ENCODE data around the gene DIS3L2. TPM values are rescaled to one million over a fixed set of nuclear protein-coding genes. Genes with fewer than 3 reads are reported as not detected.

The DIS3L2 gene
- total and polyA plus RNA-seq, 10 donors, result 9.1 to 59.8 (median 35.4) TPM

- Histone ChIP-seq H3K27ac (no peak overlapping the region), H3K27me3 (replicated peaks in 1 of 7) (peaks cover 0 to 44% (median 3%) of the 10 kb centered on the region in 7 donors), H3K9me3 (no peaks in the 10 kb centered on the region), H3K4me1 (no peaks in the 10 kb centered on the region), H3K36me3 (no peaks in the 10 kb centered on the region), H3K4me3 (no peak overlapping the region)
- peak; percentile 72 for DNase-seq
- 92 to 96% (median 93%) methylated on average over 15 to 21 of the region's 21 CpGs for WGBS, 5 donors
- intact Hi-C loops (cut with DNase I; ENCODE audit: low total_unique reads), result no loop called here
- TF ChIP-seq CTCF (IDR thresholded peaks at IDR 0.05 in 8 of 11, conservative IDR thresholded peaks at IDR 0.05 in 3 of 11) (no peak), POLR2AphosphoS5 (IDR thresholded peaks at IDR 0.05) (no peak), POLR2A (IDR thresholded peaks at IDR 0.05) (no peak)
Measured at GRCh38 chr2:231918501-231919330, 42.8 kb upstream of the DIS3L2 start.

- Histone ChIP-seq H3K9me3 (no peaks in the 10 kb centered on the region), H3K27ac (no peak overlapping the region), H3K36me3 (no peaks in the 10 kb centered on the region), H3K4me1 (no peaks in the 10 kb centered on the region), H3K4me3 (no peak overlapping the region), H3K27me3 (replicated peaks in 1 of 7) (peaks cover 0 to 50% (median 10%) of the 10 kb centered on the region in 7 donors)
- peak; percentile 65 for DNase-seq
- no peak for TF ChIP-seq POLR2AphosphoS5 (IDR thresholded peaks at IDR 0.05)
- TF ChIP-seq CTCF (IDR thresholded peaks at IDR 0.05 in 8 of 11, conservative IDR thresholded peaks at IDR 0.05 in 3 of 11), result no peak
- TF ChIP-seq POLR2A (IDR thresholded peaks at IDR 0.05), result no peak
- 82 to 91% (median 88%) methylated on average over 10 to 15 of the region's 15 CpGs for WGBS, 5 donors
- intact Hi-C loops (cut with DNase I; ENCODE audit: low total_unique reads), result no loop called here
Measured at GRCh38 chr2:231919341-231920035, 42.0 kb upstream of the DIS3L2 start.

- peak; percentile 56 for DNase-seq
- Histone ChIP-seq H3K4me1 (peaks cover 0 to 9% (median 6%) of the 10 kb centered on the region in 6 donors), H3K9me3 (no peaks in the 10 kb centered on the region), H3K36me3 (no peaks in the 10 kb centered on the region), H3K27me3 (replicated peaks in 1 of 7) (peaks cover 0 to 58% (median 19%) of the 10 kb centered on the region in 7 donors), H3K4me3 (no peak overlapping the region), H3K27ac (no peak overlapping the region)
- intact Hi-C loops (cut with DNase I; ENCODE audit: low total_unique reads), result no loop called here
- TF ChIP-seq POLR2AphosphoS5 (IDR thresholded peaks at IDR 0.05) (no peak), CTCF (IDR thresholded peaks at IDR 0.05 in 8 of 11, conservative IDR thresholded peaks at IDR 0.05 in 3 of 11) (no peak), POLR2A (IDR thresholded peaks at IDR 0.05) (no peak)
- WGBS, 5 donors, result 82 to 95% (median 88%) methylated on average over 3 of the region's 3 CpGs
Measured at GRCh38 chr2:231920366-231920765, 41.1 kb upstream of the DIS3L2 start.

- peaks cover 0 to 63% (median 23%) of the 10 kb centered on the region in 7 donors for H3K27me3 ChIP-seq (replicated peaks in 1 of 7)
- peaks cover 4 to 13% (median 11%) of the 10 kb centered on the region in 6 donors for H3K4me1 ChIP-seq
- no peak for TF ChIP-seq POLR2A (IDR thresholded peaks at IDR 0.05)
- TF ChIP-seq CTCF (IDR thresholded peaks at IDR 0.05 in 8 of 11, conservative IDR thresholded peaks at IDR 0.05 in 3 of 11), result no peak
- TF ChIP-seq POLR2AphosphoS5 (IDR thresholded peaks at IDR 0.05), result no peak
- intact Hi-C loops (cut with DNase I; ENCODE audit: low total_unique reads), result no loop called here
- no peak overlapping the region for H3K4me3 ChIP-seq
- no peak for DNase-seq
- H3K27ac ChIP-seq, result no peak overlapping the region
- no peaks in the 10 kb centered on the region for H3K9me3 ChIP-seq
- 56 to 71% (median 62%) methylated on average over 5 of the region's 5 CpGs for WGBS, 5 donors
- H3K36me3 ChIP-seq, result no peaks in the 10 kb centered on the region
Measured at GRCh38 chr2:231920795-231921194, 40.7 kb upstream of the DIS3L2 start.
